SU-DHL-6 (cell line): Measurements from ENCODE around the gene KRT4.

ENCODE experiments used
- CTCF ChIP-seq: fragments of 200-600 bp; sonication (generic); IDR thresholded peaks from one replicate; pipeline ENCODE4 v1.5.1; 2017; ENCODE audit warnings: antibody characterized with exemption, mild to moderate bottlenecking, low read length, moderate library complexity; ENCODE audit not compliant: insufficient read depth, poor library complexity, severe bottlenecking
- EZH2phosphoT487 ChIP-seq: fragments of 200-600 bp; sonication (generic), shearing (Covaris generic); conservative IDR thresholded peaks from 2 replicates; pipeline ENCODE4 v1.6.1; 2018; ENCODE audit warnings: mild to moderate bottlenecking, antibody characterized with exemption, low read length, moderate library complexity, mixed read lengths

- no peak for TF ChIP-seq EZH2phosphoT487
- TF ChIP-seq CTCF = no peak
Measured at GRCh38 chr12:52828591-52829021, 14.7 kb upstream of the KRT4 start.
